DOHH2 (cell line): ENCODE results near the gene TFDP1.

Experiments used
- H3F3A ChIP-seq: fragments of 200-600 bp; sonication (generic), shearing (Covaris generic); 2 replicates; pipeline ENCODE4 v1.6.0; 2016; ENCODE audit warnings: antibody characterized with exemption, mild to moderate bottlenecking; ENCODE audit not compliant: control insufficient read depth, insufficient read depth
- H3K27ac ChIP-seq: fragments of 200-600 bp; sonication (generic); 2 replicates; pipeline ENCODE4 v1.5.1; 2014; ENCODE audit warnings: low read depth, mild to moderate bottlenecking, low read length, moderate library complexity
- H3K27me3 ChIP-seq: fragments of 200-600 bp; sonication (generic); 2 replicates; pipeline ENCODE4 v1.6.1; 2014; ENCODE audit warnings: mild to moderate bottlenecking, low read length, mixed read lengths; ENCODE audit not compliant: control insufficient read depth
- H3K36me3 ChIP-seq: fragments of 200-600 bp; sonication (generic); 2 replicates; pipeline ENCODE4 v1.6.1; 2014; ENCODE audit warnings: mild to moderate bottlenecking, low read length, moderate library complexity, mixed read lengths; ENCODE audit not compliant: control insufficient read depth
- H3K4me1 ChIP-seq: fragments of 200-600 bp; sonication (generic); 2 replicates; pipeline ENCODE4 v1.6.1; 2014; ENCODE audit warnings: mild to moderate bottlenecking, low read length, mixed read lengths; ENCODE audit not compliant: control insufficient read depth
- H3K4me2 ChIP-seq: fragments of 200-600 bp; sonication (generic); 2 replicates; pipeline ENCODE4 v1.6.0; 2014; ENCODE audit warnings: mild to moderate bottlenecking, low read length, moderate library complexity
- H3K4me3 ChIP-seq: fragments of 200-600 bp; sonication (generic); 2 replicates; pipeline ENCODE4 v1.5.1; 2014; ENCODE audit warnings: mild to moderate bottlenecking, low read length, mixed read lengths
- H3K79me2 ChIP-seq: fragments of 200-600 bp; sonication (generic); 2 replicates; pipeline ENCODE4 v1.6.1; 2014; ENCODE audit warnings: mild to moderate bottlenecking, low read length, mixed read lengths; ENCODE audit not compliant: control insufficient read depth
- H3K9me2 ChIP-seq: fragments of 200-600 bp; sonication (generic); replicated peaks from 2 replicates; pipeline ENCODE4 v1.6.1; 2014; ENCODE audit warnings: mild to moderate bottlenecking, low read length, mixed read lengths; ENCODE audit not compliant: control insufficient read depth
- H3K9me3 ChIP-seq: fragments of 200-600 bp; sonication (generic); 2 replicates; pipeline ENCODE4 v1.6.1; 2014; ENCODE audit warnings: antibody characterized with exemption, low read length, mixed read lengths; ENCODE audit not compliant: control insufficient read depth, insufficient read depth
- H4K20me1 ChIP-seq: fragments of 200-600 bp; sonication (generic); 2 replicates; pipeline ENCODE4 v1.6.0; 2014; ENCODE audit warnings: low read depth, mild to moderate bottlenecking, antibody characterized with exemption, low read length, moderate library complexity; ENCODE audit not compliant: control insufficient read depth, insufficient read depth
- CTCF ChIP-seq: fragments of 200-600 bp; sonication (generic); IDR thresholded peaks from one replicate; pipeline ENCODE4 v1.5.1; 2014; ENCODE audit warnings: antibody characterized with exemption, mild to moderate bottlenecking, low read depth, low read length; ENCODE audit not compliant: poor library complexity, severe bottlenecking
- EZH2phosphoT487 ChIP-seq: fragments of 200-600 bp; sonication (generic); IDR thresholded peaks from 2 replicates; pipeline ENCODE4 v1.6.1; 2017; ENCODE audit warnings: borderline replicate concordance, mild to moderate bottlenecking, antibody characterized with exemption, low read length, moderate library complexity, mixed read lengths

The TFDP1 gene

GRCh38 chr13:113573065-113573464, 11.5 kb upstream of the TFDP1 start:
- peaks cover 17% of the 10 kb centered on the region for H3K27me3 ChIP-seq
- no peak overlapping the region for H3K4me3 ChIP-seq
- H3K4me1 ChIP-seq = no peaks in the 10 kb centered on the region
- H3K36me3 ChIP-seq = no peaks in the 10 kb centered on the region
- peaks cover 7% of the 10 kb centered on the region; the same call in 1 of the 2 replicates for H3K9me3 ChIP-seq
- no peaks in the 10 kb centered on the region for H3F3A ChIP-seq
- H3K27ac ChIP-seq = no peak overlapping the region
- H4K20me1 ChIP-seq = no peaks in the 10 kb centered on the region
- no peaks in the 10 kb centered on the region for H3K79me2 ChIP-seq
- no peak overlapping the region for H3K4me2 ChIP-seq
- no peaks in the 10 kb centered on the region for H3K9me2 ChIP-seq
- TF ChIP-seq CTCF = no peak
- TF ChIP-seq EZH2phosphoT487 = no peak

DNA sequence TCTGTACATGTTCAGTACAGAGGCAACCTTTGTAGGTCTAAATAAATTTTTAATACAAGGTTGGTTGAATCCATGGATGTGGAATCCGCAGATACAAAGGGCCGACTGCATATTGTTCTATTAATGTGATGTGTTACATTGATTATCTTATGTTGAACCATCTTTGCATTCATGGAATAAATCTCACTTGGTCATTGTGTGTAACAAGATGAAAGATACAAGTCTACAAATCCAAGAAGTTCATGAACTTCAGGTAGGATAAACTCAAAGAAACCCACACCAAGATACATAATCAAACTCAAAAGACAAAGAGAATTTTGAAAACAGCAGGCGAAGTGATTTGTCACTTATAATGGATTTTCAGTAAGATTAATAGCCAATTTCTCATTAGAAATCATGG, 8.0 kb upstream of the TFDP1 start:
- Histone ChIP-seq H3F3A (no peaks in the 10 kb centered on the region), H3K4me1 (no peaks in the 10 kb centered on the region), H3K9me3 (peaks cover 7% of the 10 kb centered on the region; the same call in 1 of the 2 replicates), H3K4me2 (no peak overlapping the region), H3K36me3 (no peaks in the 10 kb centered on the region), H3K79me2 (no peaks in the 10 kb centered on the region), H4K20me1 (no peaks in the 10 kb centered on the region), H3K27me3 (peaks cover 6% of the 10 kb centered on the region; the same call in 1 of the 2 replicates), H3K4me3 (no peak overlapping the region), H3K27ac (no peak overlapping the region), H3K9me2 (no peaks in the 10 kb centered on the region)
- TF ChIP-seq CTCF = no peak
- no peak for TF ChIP-seq EZH2phosphoT487

DNA sequence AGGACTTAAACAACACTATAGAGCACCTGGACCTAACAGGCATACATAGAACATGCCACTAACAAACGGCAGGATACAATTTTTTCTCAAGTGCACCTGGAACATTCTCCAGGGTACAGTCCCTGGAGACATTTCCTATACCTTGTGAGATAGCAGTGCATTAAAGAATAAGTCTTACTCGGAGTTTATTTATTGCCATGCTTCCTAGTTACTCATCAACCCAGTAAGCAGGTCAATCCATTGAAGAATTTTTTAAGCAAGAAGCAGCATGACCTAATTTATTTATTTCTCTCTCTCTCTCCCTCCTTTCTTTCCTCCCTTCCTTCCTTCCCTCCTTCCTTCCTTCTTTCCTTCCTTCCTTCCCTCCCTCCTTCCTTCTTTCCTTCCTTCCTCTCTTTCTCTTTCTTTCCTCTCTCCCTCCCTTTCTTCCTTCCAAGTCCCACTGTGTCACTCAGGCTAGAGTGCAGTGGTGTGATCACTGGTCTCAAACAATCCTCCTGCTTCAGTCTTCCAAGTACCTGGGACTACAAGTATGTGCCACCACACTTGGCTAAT, 6.6 kb upstream of the TFDP1 start:
- Histone ChIP-seq H3K79me2 (no peaks in the 10 kb centered on the region), H4K20me1 (no peaks in the 10 kb centered on the region), H3K9me2 (no peaks in the 10 kb centered on the region), H3K4me2 (no peak overlapping the region), H3K27ac (no peak overlapping the region), H3K36me3 (no peaks in the 10 kb centered on the region), H3K27me3 (peaks cover 6% of the 10 kb centered on the region; the same call in 1 of the 2 replicates), H3F3A (peaks cover 10% of the 10 kb centered on the region; the same call in 1 of the 2 replicates), H3K4me1 (no peaks in the 10 kb centered on the region), H3K4me3 (no peak overlapping the region), H3K9me3 (peaks cover 7% of the 10 kb centered on the region; the same call in 1 of the 2 replicates)
- TF ChIP-seq CTCF (no peak), EZH2phosphoT487 (no peak)
